Left ventricle myocardium inferior (tissue), 1 donor: Measurements from ENCODE around the gene CUEDC1. TPM values are rescaled to one million over a fixed set of nuclear protein-coding genes. Genes with fewer than 3 reads are reported as not detected.

Source experiments
- DNase-seq: peaks from one replicate; pipeline ENCODE4 v3.0.0-alpha.2; 2020
- H3K27ac ChIP-seq: fragments of 200-600 bp; replicated peaks from 2 replicates; pipeline ENCODE4 v1.8.0; 2021
- H3K27me3 ChIP-seq: fragments of 200-600 bp; 2 replicates; pipeline ENCODE4 v1.8.0; 2021; ENCODE audit warnings: low read depth
- H3K36me3 ChIP-seq: fragments of 200-600 bp; 2 replicates; pipeline ENCODE4 v1.8.0; 2021
- H3K4me1 ChIP-seq: fragments of 200-600 bp; 2 replicates; pipeline ENCODE4 v1.8.0; 2021
- H3K4me3 ChIP-seq: fragments of 200-600 bp; 2 replicates; pipeline ENCODE4 v1.8.0; 2021; ENCODE audit warnings: mild to moderate bottlenecking, moderate library complexity
- H3K9me3 ChIP-seq: fragments of 200-600 bp; replicated peaks from 2 replicates; pipeline ENCODE4 v1.8.0; 2021
- CTCF ChIP-seq: fragments of 200-600 bp; IDR thresholded peaks from 2 replicates; pipeline ENCODE4 v1.8.0; 2021; ENCODE audit warnings: antibody characterized with exemption, mild to moderate bottlenecking, borderline replicate concordance
- intact Hi-C: fragments of 100-400 bp; cut with micrococcal nuclease; formaldehyde crosslinking; loops from one replicate; pipeline ENCODE4 v1.11.0; 2022
- total RNA-seq: library from RNA; stranded (reverse); fragmentation: NEBNext Ultra II Directional; extraction: Animal tissue kit (Norgen Biotek cat#: 25700); gene quantifications from one replicate; pipeline ENCODE4 v1.2.1, GENCODE V29; 2021
- donor health status: DM: no; HTN: yes; CAD: no; lungs with severe emphysema.

CUEDC1 gene
- total RNA-seq, 1 donor from 2014 or later = 43.2 TPM

GRCh38 chr17:57817299-57817698 is 137.9 kb downstream of the CUEDC1 start:
- no peak overlapping the region for H3K27ac ChIP-seq
- no peak for TF ChIP-seq CTCF
- no peak overlapping the region for H3K4me3 ChIP-seq
- no peaks in the 10 kb centered on the region for H3K27me3 ChIP-seq
- intact Hi-C loops = no loop called here
- no peaks in the 10 kb centered on the region for H3K9me3 ChIP-seq
- DNase-seq = no peak
- no peaks in the 10 kb centered on the region for H3K4me1 ChIP-seq
- H3K36me3 ChIP-seq = no peaks in the 10 kb centered on the region

GRCh38 chr17:57814421-57814820 is 140.8 kb downstream of the CUEDC1 start:
- no peak for TF ChIP-seq CTCF
- no peak for DNase-seq
- intact Hi-C loops = no loop called here

GRCh38 chr17:57811638-57812280 is 143.5 kb downstream of the CUEDC1 start:
- no peak for DNase-seq
- intact Hi-C loops = no loop called here
- peak overlapping the region; percentile 78 for H3K27ac ChIP-seq
- no peaks in the 10 kb centered on the region for H3K9me3 ChIP-seq
- H3K27me3 ChIP-seq = no peaks in the 10 kb centered on the region
- H3K36me3 ChIP-seq = no peaks in the 10 kb centered on the region
- TF ChIP-seq CTCF = no peak
- H3K4me1 ChIP-seq = peaks cover 36% of the 10 kb centered on the region
- H3K4me3 ChIP-seq = peak overlapping the region; percentile 43

More at GRCh38 chr17:57814421-57814820, 140.8 kb downstream of the CUEDC1 start:
- Histone ChIP-seq H3K36me3 (no peaks in the 10 kb centered on the region), H3K9me3 (no peaks in the 10 kb centered on the region), H3K27me3 (no peaks in the 10 kb centered on the region), H3K27ac (no peak overlapping the region), H3K4me3 (no peak overlapping the region), H3K4me1 (peaks cover 25% of the 10 kb centered on the region)

Other genes starting within 250 kb of the CUEDC1 start
- not detected for gene CCDC182, start 210.1 kb downstream of the CUEDC1 start, total RNA-seq
- 89.4 TPM for gene MRPS23, start 105.4 kb downstream of the CUEDC1 start, total RNA-seq
- gene VEZF1, start 32.8 kb upstream of the CUEDC1 start, total RNA-seq = 77.2 TPM
- 92.4 TPM for gene SRSF1, start 51.8 kb upstream of the CUEDC1 start, total RNA-seq
- 93.5 TPM for gene DYNLL2, start 128.0 kb upstream of the CUEDC1 start, total RNA-seq
- gene OR4D1, start 193.0 kb upstream of the CUEDC1 start, total RNA-seq = not detected
- not detected for gene OR4D2, start 211.6 kb upstream of the CUEDC1 start, total RNA-seq
- not detected for gene EPX, start 237.3 kb upstream of the CUEDC1 start, total RNA-seq